Ascending aorta (tissue), 2 donors: Measurements from ENCODE around the gene FMN2. TPM values are rescaled to one million over a fixed set of nuclear protein-coding genes. Genes with fewer than 3 reads are reported as not detected.

Experiments
- DNase-seq, 2 donors: peaks; one replicate each; pipeline ENCODE4 v3.0.0-alpha.2; 2019; ENCODE audit warnings: low spot score in 2 of 2
- H3K27ac ChIP-seq, 2 donors: fragments of 200-600 bp; sonication (generic); one replicate each; pipeline ENCODE4 v1.5.1; 2016 to 2017; ENCODE audit warnings: mild to moderate bottlenecking in 1 of 2
- H3K27me3 ChIP-seq: fragments of 200-600 bp; sonication (generic); one replicate; pipeline ENCODE4 v1.5.1; 2017
- H3K36me3 ChIP-seq, 2 donors: fragments of 200-600 bp; sonication (generic); one replicate each; pipeline ENCODE4 v1.5.1; 2016
- H3K4me1 ChIP-seq, 2 donors: fragments of 200-600 bp; sonication (generic); one replicate each; pipeline ENCODE4 v1.5.1; 2016 to 2017; ENCODE audit warnings: mild to moderate bottlenecking in 1 of 2
- H3K4me3 ChIP-seq, 2 donors: fragments of 200-600 bp; sonication (generic); one replicate each; pipeline ENCODE4 v1.5.1; 2016 to 2017; ENCODE audit warnings: mild to moderate bottlenecking in 1 of 2
- H3K9me3 ChIP-seq, 2 donors: fragments of 200-600 bp; sonication (generic); one replicate each; pipeline ENCODE4 v1.5.1; 2016
- CTCF ChIP-seq, 3 experiments: fragments of 200-600 bp in 2 of 3; fragments of 450-650 bp in 1 of 3; sonication (generic) in 2 of 3; IDR thresholded peaks; one replicate each; pipeline ENCODE4 v1.5.1; 2016 to 2019; ENCODE audit warnings: antibody characterized with exemption in 3 of 3, mild to moderate bottlenecking in 1 of 3, moderate library complexity in 1 of 3
- intact Hi-C: fragments of 100-400 bp; cut with DNase I; formaldehyde crosslinking; loops from one replicate; pipeline ENCODE4 v1.15.1; 2023
- total RNA-seq: library from RNA; depleted of rRNA; stranded (reverse); fragments of >200 nt; gene quantifications from one replicate; pipeline ENCODE4 v1.1.0, GENCODE V29; 2016

The FMN2 gene
- total RNA-seq, 1 donor from 2014 or later = not detected

GRCh38 chr1:240074908-240075307 lies 16.8 kb upstream of the FMN2 start:
- Histone ChIP-seq H3K4me1 (no peaks in the 10 kb centered on the region), H3K36me3 (no peaks in the 10 kb centered on the region), H3K27ac (no peak overlapping the region), H3K27me3 (no peaks in the 10 kb centered on the region), H3K9me3 (no peaks in the 10 kb centered on the region), H3K4me3 (no peak overlapping the region)
- no peak for DNase-seq
- no peak for TF ChIP-seq CTCF (IDR thresholded peaks at IDR 0.05)
- intact Hi-C loops = no loop called here

GRCh38 chr1:240084337-240084736 lies 7.3 kb upstream of the FMN2 start:
- intact Hi-C loops = no loop called here
- DNase-seq = no peak
- H3K36me3 ChIP-seq = no peaks in the 10 kb centered on the region
- no peak overlapping the region for H3K4me3 ChIP-seq
- H3K27ac ChIP-seq = no peak overlapping the region
- no peaks in the 10 kb centered on the region for H3K27me3 ChIP-seq
- TF ChIP-seq CTCF (IDR thresholded peaks at IDR 0.05) = no peak
- no peaks in the 10 kb centered on the region for H3K9me3 ChIP-seq
- H3K4me1 ChIP-seq = no peaks in the 10 kb centered on the region

GRCh38 chr1:240084749-240085148 lies 6.9 kb upstream of the FMN2 start:
- no peak for TF ChIP-seq CTCF (IDR thresholded peaks at IDR 0.05)
- Histone ChIP-seq H3K4me1 (no peaks in the 10 kb centered on the region), H3K27ac (no peak overlapping the region), H3K27me3 (no peaks in the 10 kb centered on the region), H3K36me3 (no peaks in the 10 kb centered on the region), H3K9me3 (no peaks in the 10 kb centered on the region), H3K4me3 (no peak overlapping the region)
- intact Hi-C loops = no loop called here
- DNase-seq = no peak

GRCh38 chr1:240086726-240087125 lies 5.0 kb upstream of the FMN2 start:
- Histone ChIP-seq H3K27me3 (no peaks in the 10 kb centered on the region), H3K9me3 (no peaks in the 10 kb centered on the region)
- DNase-seq = no peak

GRCh38 chr1:240090014-240090413 lies 1.7 kb upstream of the FMN2 start:
- TF ChIP-seq CTCF (IDR thresholded peaks at IDR 0.05) = no peak
- Histone ChIP-seq H3K4me3 (no peak overlapping the region), H3K4me1 (no peaks in the 10 kb centered on the region), H3K27me3 (peaks cover 8% of the 10 kb centered on the region), H3K36me3 (no peaks in the 10 kb centered on the region), H3K9me3 (no peaks in the 10 kb centered on the region), H3K27ac (no peak overlapping the region)
- no peak for DNase-seq
- intact Hi-C loops = no loop called here

More at GRCh38 chr1:240086726-240087125, 5.0 kb upstream of the FMN2 start:
- no peak for TF ChIP-seq CTCF (IDR thresholded peaks at IDR 0.05)
- intact Hi-C loops = no loop called here
- Histone ChIP-seq H3K4me1 (no peaks in the 10 kb centered on the region), H3K36me3 (no peaks in the 10 kb centered on the region), H3K27ac (no peak overlapping the region), H3K4me3 (no peak overlapping the region)

GRCh38 chr1:240090957-240091600 lies 604 bp upstream of the FMN2 start:
- H3K27ac ChIP-seq = no peak overlapping the region
- H3K4me1 ChIP-seq = no peaks in the 10 kb centered on the region
- DNase-seq = no peak
- no peaks in the 10 kb centered on the region for H3K36me3 ChIP-seq
- no peak overlapping the region for H3K4me3 ChIP-seq
- TF ChIP-seq CTCF (IDR thresholded peaks at IDR 0.05) = no peak
- H3K27me3 ChIP-seq = peaks cover 8% of the 10 kb centered on the region
- H3K9me3 ChIP-seq = no peaks in the 10 kb centered on the region
- intact Hi-C loops = no loop called here
